HAP-1 (cell line): ENCODE results near the gene USHBP1.
"Not testable (repeated sequence)": the region's sequence is repeated elsewhere in the genome, so short reads cannot be mapped to it uniquely, and the experiment has no call there.

ENCODE experiments used
- DNase-seq, 2 experiments: peaks; one replicate each; pipeline ENCODE4 v3.0.0-alpha.2; 2016 to 2020; ENCODE audit warnings: low spot score in 2 of 2
- H3K27me3 ChIP-seq: fragments of 250-450 bp; sonication (Bioruptor Pico); 2 replicates; pipeline ENCODE4 v1.5.1; 2020; ENCODE audit warnings: low read depth, mild to moderate bottlenecking, moderate library complexity
- H3K36me3 ChIP-seq: fragments of 250-450 bp; sonication (Bioruptor Pico); replicated peaks from 2 replicates; pipeline ENCODE4 v1.5.1; 2020; ENCODE audit warnings: mild to moderate bottlenecking
- H3K4me1 ChIP-seq: fragments of 250-450 bp; sonication (Bioruptor Pico); 2 replicates; pipeline ENCODE4 v1.5.1; 2020; ENCODE audit warnings: mild to moderate bottlenecking
- H3K4me3 ChIP-seq: fragments of 250-450 bp; sonication (Bioruptor Pico); 2 replicates; pipeline ENCODE4 v1.5.1; 2020; ENCODE audit warnings: mild to moderate bottlenecking, moderate library complexity
- H3K9me3 ChIP-seq: fragments of 250-450 bp; sonication (Bioruptor Pico); 2 replicates; pipeline ENCODE4 v1.5.1; 2020; ENCODE audit warnings: mild to moderate bottlenecking, moderate library complexity
- in situ Hi-C: fragments of 300-500 bp; cut with MboI; formaldehyde crosslinking; loops from 3 replicates; pipeline ENCODE4 v1.14.3; 2020; ENCODE audit warnings: low sequenced_read_pairs, inconsistent platforms, mixed read lengths

Gene USHBP1

DNA sequence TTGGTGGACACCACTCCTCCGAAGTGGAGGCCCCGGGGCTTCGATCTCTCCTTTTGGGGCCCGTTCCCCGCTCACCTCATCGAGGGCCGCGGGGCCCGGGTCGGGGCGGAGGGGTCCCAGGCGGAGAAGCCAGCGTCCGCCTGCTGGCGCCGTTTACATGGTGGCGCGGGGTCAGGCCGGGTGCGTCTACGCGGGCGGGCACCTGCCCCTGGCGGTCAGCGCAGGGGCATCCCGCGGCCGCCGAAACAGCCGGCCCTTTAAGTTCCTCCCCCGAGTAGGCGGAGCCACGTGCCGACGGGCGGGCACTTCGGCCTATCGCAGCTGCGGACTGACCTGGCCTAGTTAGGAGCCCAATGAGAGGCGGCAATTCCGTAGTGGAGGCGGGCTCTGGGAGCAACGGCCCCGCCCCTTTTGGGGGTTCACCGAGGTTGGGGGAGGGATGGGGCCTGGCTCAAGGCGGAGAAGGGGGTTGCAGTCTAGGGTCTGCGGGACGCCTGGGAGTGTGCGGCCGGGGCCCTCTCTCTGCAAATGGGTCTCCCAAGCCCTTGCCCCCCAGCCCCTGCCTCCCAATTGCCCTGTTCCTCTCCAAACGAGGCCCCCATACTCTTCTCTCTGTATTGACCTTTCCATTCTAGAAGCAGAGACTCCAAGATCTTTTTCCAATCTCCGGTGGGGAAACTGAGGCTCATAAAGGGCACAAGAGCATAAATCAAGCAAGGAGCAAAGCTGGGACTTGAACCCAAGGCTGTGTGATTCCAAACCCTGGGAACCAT lies 38.8 kb upstream of the USHBP1 start, which contains the start of gene ABHD8:
Gene ABHD8, minus strand, starts transcription at position 259 of the 773 bp plus-strand sequence. CDS start 1,809 bp downstream, outside the sequence.
- no peaks in the 10 kb centered on the region for H3K27me3 ChIP-seq
- peak; percentile 84 to 97 for DNase-seq
- H3K4me3 ChIP-seq: peak within 1 kb of the TSS; percentile 53
- H3K36me3 ChIP-seq: no peaks in the 10 kb centered on the region; the same call in 1 of the 2 replicates
- peaks cover 4% of the 10 kb centered on the region; the same call in 1 of the 2 replicates for H3K4me1 ChIP-seq
- H3K9me3 ChIP-seq: peaks cover under 1% of the 10 kb centered on the region; the same call in 1 of the 2 replicates
- in situ Hi-C loops: no loop called here

DNA sequence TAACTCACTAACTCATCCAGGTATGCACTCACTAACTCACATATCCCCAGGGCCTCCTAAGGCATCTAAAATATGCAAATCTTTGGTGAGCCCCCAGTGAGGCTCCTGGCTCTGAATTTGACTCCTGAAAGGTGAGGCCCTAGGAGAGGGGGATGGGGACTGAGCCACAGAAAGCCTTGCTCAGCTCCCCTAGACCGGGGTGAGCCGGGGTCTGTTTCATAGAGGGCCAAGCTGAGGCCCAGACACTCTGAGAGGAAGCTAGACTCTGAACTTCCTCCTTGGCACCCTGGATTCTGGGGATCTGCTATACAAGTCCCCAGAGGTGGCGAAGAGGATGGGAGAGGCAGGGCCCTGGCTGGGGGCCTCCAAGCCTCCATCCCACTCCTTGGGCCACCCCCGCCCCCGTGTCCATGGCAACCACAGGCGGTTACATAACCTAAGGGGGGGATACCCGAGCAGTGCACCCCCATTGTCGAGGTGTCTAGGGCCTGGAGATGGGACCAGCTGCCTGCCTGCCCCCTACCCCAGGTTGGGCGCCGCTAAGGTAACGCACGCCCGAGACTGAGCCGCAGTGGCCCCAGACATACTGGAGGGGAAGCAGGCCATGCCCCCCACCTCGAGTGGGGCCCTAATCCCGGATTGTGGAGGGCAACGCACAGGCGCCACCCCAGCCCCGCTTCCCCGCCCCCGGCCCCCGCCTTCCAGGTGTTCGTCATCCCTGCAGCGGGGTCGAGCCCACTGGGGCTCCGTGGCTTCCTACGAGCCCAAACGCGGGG lies 38.0 kb upstream of the USHBP1 start:
- peaks cover 4% of the 10 kb centered on the region; the same call in 1 of the 2 replicates for H3K9me3 ChIP-seq
- H3K36me3 ChIP-seq: peaks cover 4% of the 10 kb centered on the region; the same call in 1 of the 2 replicates
- DNase-seq: no peak
- peaks cover 4% of the 10 kb centered on the region; the same call in 1 of the 2 replicates for H3K4me1 ChIP-seq
- H3K27me3 ChIP-seq: no peaks in the 10 kb centered on the region
- in situ Hi-C loops: no loop called here
- H3K4me3 ChIP-seq: peak overlapping the region; percentile 53

GRCh38 chr19:17300992-17301619 lies 36.6 kb upstream of the USHBP1 start:
- no peak for DNase-seq
- Histone ChIP-seq H3K4me1 (peaks cover 4% of the 10 kb centered on the region; the same call in 1 of the 2 replicates), H3K36me3 (peaks cover 4% of the 10 kb centered on the region), H3K4me3 (no peak overlapping the region), H3K9me3 (peaks cover 4% of the 10 kb centered on the region; the same call in 1 of the 2 replicates), H3K27me3 (no peaks in the 10 kb centered on the region)
- in situ Hi-C loops: no loop called here

DNA sequence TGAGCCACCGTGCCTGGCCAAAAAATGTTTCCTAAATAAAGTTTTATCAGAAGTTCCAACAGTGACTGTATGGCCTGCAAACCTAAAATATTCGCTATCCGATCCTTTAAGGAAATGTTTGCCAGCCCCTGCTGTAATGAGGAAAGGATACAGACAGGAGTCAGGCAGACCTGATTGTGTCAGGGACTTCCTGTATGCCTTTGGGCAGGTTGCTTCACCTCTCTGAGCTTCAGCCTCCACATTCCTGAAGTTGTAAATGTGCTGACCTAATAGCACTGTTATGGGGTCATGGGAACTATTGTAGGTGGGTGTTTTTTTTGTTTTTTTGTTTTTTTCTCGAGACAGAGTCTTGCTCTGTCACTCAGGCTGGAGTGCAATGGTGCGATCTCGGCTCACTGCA lies 32.4 kb upstream of the USHBP1 start:
- Histone ChIP-seq H3K36me3 (peaks cover 12% of the 10 kb centered on the region), H3K4me1 (peaks cover 6% of the 10 kb centered on the region), H3K27me3 (no peaks in the 10 kb centered on the region), H3K4me3 (no peak overlapping the region), H3K9me3 (peaks cover 4% of the 10 kb centered on the region; the same call in 1 of the 2 replicates)
- DNase-seq: no peak
- in situ Hi-C loops: no loop called here

GRCh38 chr19:17296273-17296672 lies 31.7 kb upstream of the USHBP1 start:
- H3K36me3 ChIP-seq: peaks cover 12% of the 10 kb centered on the region
- no peaks in the 10 kb centered on the region for H3K27me3 ChIP-seq
- H3K4me3 ChIP-seq: no peak overlapping the region
- H3K4me1 ChIP-seq: peaks cover 8% of the 10 kb centered on the region
- peaks cover 4% of the 10 kb centered on the region; the same call in 1 of the 2 replicates for H3K9me3 ChIP-seq
- DNase-seq: no peak
- in situ Hi-C loops: no loop called here

GRCh38 chr19:17295551-17295950 lies 31.0 kb upstream of the USHBP1 start:
- DNase-seq, H3K4me3 ChIP-seq, H3K27me3 ChIP-seq, H3K4me1 ChIP-seq, H3K9me3 ChIP-seq, in situ Hi-C loops: not testable (repeated sequence)
- peaks cover 12% of the 10 kb centered on the region for H3K36me3 ChIP-seq

- in situ Hi-C loops: no loop called here
- H3K4me1 ChIP-seq: peaks cover 8% of the 10 kb centered on the region
- H3K36me3 ChIP-seq: peaks cover 12% of the 10 kb centered on the region
- no peak overlapping the region for H3K4me3 ChIP-seq
- peaks cover 4% of the 10 kb centered on the region; the same call in 1 of the 2 replicates for H3K9me3 ChIP-seq
- DNase-seq: peak in 1 of 2 experiments; percentile 83
- H3K27me3 ChIP-seq: no peaks in the 10 kb centered on the region
Measured at GRCh38 chr19:17294051-17294891, 29.7 kb upstream of the USHBP1 start.

DNA sequence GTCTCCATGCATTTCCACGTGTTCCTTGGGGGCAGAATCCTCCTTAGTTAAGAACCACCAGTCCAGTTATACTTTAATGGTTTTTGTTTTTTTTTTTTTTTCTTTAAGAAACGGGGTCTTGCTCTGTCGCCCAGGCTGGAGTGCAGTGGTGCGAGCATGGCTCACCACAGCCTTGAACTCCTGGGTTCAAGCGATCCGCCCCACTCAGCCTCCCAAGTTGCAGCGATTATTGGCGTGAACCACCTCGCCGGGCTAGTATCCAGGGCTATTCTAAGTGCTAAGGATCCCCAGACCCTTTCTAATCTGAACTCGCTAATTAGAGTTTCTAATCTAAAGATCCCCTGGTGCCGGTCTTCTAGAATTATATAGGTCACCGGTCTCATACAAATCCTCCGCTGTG lies 29.1 kb upstream of the USHBP1 start:
- in situ Hi-C loops: no loop called here
- Histone ChIP-seq H3K4me3 (no peak overlapping the region), H3K4me1 (peaks cover 8% of the 10 kb centered on the region), H3K9me3 (peaks cover 4% of the 10 kb centered on the region; the same call in 1 of the 2 replicates), H3K36me3 (peaks cover 12% of the 10 kb centered on the region), H3K27me3 (no peaks in the 10 kb centered on the region)
- no peak for DNase-seq

- Histone ChIP-seq H3K4me1 (peaks cover 8% of the 10 kb centered on the region), H3K36me3 (peaks cover 8% of the 10 kb centered on the region), H3K4me3 (peak overlapping the region; percentile 43), H3K9me3 (no peaks in the 10 kb centered on the region), H3K27me3 (no peaks in the 10 kb centered on the region)
- peak; percentile 86 to 92 for DNase-seq
- in situ Hi-C loops: no loop called here
Measured at GRCh38 chr19:17292301-17293074, 27.9 kb upstream of the USHBP1 start.

- Histone ChIP-seq H3K36me3 (peaks cover 25% of the 10 kb centered on the region), H3K4me3 (no peak overlapping the region), H3K27me3 (no peaks in the 10 kb centered on the region), H3K4me1 (peaks cover 8% of the 10 kb centered on the region), H3K9me3 (no peaks in the 10 kb centered on the region)
- DNase-seq: peak; percentile 53 to 93
- in situ Hi-C loops: no loop called here
Measured at GRCh38 chr19:17289489-17289888, 24.9 kb upstream of the USHBP1 start.

DNA sequence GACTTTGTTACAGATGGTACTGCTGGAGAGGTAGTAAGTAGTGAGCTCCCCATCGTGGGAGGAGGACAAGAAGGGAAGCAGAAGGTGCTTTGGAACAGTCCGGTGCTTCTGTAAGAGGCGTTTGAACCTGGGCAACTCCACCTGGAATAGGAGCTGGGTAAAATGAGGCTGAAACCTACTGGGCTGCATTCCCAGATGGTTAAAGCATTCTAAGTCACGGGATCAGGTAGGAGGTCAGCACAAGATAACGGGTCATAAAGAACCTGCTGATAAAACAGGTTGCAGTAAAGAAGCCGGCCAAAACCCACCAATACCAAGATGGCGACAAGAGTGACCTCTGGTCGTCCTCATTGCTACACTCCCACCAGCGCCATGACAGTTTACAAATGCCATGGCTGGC lies 22.2 kb upstream of the USHBP1 start:
- no peak for DNase-seq
- peaks cover 36% of the 10 kb centered on the region for H3K36me3 ChIP-seq
- H3K9me3 ChIP-seq: no peaks in the 10 kb centered on the region
- in situ Hi-C loops: no loop called here
- no peak overlapping the region for H3K4me3 ChIP-seq
- H3K4me1 ChIP-seq: peaks cover 6% of the 10 kb centered on the region
- H3K27me3 ChIP-seq: no peaks in the 10 kb centered on the region

GRCh38 chr19:17286263-17286662 lies 21.7 kb upstream of the USHBP1 start:
- in situ Hi-C loops: no loop called here
- Histone ChIP-seq H3K36me3 (peaks cover 37% of the 10 kb centered on the region), H3K9me3 (no peaks in the 10 kb centered on the region), H3K27me3 (no peaks in the 10 kb centered on the region), H3K4me3 (no peak overlapping the region), H3K4me1 (peaks cover 11% of the 10 kb centered on the region)
- DNase-seq: no peak
